GM21737 (cell line): ENCODE data around the gene LEPROT.

Source experiments
- ATAC-seq: cut with Tn5 transposase; IDR thresholded peaks from one replicate; pipeline ENCODE4 v1.9.1; 2021; ENCODE audit warnings: mild to moderate bottlenecking, moderate library complexity; ENCODE audit not compliant: unreplicated experiment

LEPROT gene

GRCh38 chr1:65412256-65412983 is 8.0 kb upstream of the LEPROT start:
- no peak for ATAC-seq

DNA sequence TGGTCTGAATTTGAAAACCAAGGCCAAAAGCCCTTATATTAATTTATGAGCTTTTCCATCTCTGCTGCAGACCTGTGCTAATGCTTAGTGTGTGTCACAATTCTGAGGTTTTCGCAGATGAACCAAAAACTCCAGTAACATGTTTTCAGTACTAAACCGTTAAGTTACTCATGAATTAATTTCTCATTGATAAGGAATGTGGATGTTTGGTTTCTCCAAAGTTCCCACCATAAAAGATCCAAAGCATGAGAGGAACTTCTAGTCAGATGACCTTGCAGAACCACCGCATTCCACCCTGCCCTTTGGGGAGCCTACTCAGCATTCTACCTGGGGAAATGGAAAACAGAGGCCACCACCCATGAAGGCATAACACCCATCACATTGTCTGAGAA is 7.5 kb upstream of the LEPROT start:
- ATAC-seq = no peak

DNA sequence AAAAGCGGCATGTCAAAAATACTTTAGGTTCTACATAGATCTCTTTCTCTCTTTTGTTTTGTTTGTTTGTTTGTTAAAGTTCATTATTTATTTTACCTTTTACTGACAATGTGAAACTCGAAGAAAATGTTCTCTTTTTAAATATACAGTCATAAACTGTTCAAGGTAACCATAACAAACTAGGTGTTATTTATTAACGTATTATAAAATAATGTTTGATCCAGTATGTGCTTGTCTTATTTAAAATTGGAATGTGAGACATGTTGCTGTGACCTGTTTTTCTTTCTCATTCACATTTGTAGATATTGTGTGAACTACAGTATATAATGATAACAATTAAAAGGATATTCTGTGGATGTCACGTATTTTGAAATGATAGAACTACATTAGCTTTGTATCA is 5.9 kb upstream of the LEPROT start:
- no peak for ATAC-seq

GRCh38 chr1:65416767-65417166 is 3.7 kb upstream of the LEPROT start:
- ATAC-seq = no peak

DNA sequence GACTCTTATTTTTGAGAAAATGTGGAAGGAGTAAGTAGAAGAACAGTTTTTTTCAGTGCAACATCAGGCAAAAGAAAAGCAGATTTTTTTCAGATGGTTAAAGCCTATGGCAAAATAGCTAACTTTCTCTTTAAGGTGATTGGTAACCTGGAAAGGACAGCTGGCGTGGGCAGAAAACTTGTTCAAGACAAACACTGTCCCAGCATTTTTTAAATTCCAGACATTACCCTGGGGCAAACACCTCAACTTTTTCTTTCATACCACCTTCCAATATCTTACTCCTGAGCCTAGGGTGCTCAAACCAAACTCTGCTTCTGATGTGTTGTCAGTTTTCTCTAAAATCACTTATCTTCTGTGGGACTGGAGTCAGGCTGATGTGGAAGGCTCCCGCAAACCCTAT is 2.7 kb upstream of the LEPROT start:
- no peak for ATAC-seq

DNA sequence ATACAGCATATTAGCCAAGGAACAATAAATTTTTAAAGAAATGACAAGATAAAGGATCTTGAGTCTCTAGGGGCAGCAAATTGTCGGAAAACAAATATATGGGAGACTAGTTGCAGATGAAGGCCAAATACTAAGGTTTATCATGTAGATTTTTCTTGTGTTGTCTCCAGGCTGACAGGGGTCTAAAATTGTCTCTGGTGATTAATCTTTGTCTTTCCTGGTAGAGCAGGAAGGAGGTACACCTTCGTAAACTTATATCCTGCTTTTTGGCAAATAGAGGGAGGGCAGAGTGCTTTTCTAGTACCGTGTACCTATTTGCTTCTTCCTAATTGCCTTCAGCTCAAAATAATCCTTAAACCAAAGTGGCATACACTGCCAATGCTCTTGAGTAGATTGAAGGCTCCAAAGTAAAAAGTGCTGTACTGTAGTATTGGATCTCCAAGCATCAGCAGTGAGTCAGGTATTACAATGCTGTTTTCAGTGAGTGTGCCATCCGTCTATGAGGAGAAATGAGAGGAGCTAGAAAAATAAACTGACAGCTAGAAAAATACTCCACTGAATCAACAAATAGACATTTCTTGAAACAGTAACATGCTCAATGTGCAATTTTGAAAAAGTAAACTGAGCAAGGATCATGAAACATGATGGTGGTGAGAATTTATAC is 1.8 kb upstream of the LEPROT start:
- no peak for ATAC-seq

DNA sequence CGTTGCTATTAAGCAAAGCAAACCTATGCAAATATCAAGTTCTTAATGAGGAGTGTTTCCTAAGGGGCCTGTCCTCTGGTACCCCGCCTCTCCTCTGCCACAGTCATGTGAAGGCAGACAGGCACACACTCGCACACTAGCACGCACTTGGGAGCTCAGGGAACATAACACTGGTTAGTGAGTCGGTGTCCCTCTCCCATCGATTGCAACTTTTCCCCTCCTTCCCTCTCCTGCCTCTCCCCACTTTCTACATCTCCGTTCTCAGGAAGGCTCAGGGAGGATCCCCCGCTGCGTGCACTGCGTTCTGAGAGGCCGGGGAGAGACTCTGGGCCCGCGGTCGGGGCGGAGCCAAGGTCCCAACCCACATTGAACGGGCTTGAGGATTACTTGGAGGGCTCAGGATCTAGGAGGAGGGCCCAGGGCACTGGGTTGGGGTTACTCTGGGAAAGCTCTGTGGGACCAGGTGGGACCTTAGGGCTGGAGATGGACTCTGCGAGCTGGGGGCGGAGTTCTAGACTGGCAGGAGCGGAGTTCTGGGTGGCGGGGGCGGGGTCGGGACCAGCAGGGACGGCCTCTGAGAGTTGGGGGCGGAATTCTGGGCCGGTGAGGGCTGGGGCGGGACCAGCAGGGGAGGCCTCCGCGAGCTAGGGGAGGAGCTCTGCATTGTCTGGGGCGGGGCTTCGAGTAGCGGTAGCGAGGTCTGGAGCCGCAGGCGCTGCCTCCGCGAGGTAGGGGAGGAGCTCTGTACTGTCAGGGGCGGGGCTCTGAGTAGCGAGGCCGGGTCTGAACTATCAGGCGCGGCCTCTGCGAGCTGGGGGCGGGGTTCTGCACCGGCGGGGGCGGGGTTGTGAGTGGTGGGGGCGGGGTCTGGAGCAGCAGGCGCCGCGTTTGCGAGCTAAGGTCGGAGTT is 533 bp upstream of the LEPROT start:
- ATAC-seq = peak; percentile 96

DNA sequence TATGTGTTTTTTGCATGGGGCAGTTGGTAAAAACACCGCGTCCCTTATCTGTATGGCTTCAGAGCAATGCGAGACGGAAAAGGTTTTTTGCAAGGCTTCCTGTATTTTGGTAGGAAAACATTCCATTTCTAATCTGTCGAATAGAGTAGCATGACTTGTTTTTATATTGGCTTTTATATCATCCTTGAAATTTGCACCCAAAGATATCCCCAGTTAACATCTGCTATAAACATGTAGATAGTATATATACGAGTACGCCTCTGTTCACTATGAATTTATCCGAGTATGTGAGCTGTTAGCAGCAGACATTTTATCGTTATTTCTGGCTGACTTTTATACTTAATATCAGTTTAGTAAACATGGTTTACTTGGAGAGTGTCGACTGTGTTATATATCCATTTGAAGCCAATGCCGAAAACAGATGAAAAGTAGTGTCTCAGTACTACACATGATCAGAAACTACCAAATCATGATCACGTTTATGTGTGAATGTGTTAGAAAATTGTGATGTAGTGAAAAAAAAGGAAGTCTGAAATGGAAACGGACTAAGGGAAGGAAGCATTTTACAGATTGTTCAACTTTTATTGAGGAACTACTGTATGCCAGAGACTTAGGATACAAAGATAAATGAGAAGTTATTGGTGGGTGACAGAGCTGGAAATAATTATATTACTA is 1.0 kb downstream of the LEPROT start:
- no peak for ATAC-seq

DNA sequence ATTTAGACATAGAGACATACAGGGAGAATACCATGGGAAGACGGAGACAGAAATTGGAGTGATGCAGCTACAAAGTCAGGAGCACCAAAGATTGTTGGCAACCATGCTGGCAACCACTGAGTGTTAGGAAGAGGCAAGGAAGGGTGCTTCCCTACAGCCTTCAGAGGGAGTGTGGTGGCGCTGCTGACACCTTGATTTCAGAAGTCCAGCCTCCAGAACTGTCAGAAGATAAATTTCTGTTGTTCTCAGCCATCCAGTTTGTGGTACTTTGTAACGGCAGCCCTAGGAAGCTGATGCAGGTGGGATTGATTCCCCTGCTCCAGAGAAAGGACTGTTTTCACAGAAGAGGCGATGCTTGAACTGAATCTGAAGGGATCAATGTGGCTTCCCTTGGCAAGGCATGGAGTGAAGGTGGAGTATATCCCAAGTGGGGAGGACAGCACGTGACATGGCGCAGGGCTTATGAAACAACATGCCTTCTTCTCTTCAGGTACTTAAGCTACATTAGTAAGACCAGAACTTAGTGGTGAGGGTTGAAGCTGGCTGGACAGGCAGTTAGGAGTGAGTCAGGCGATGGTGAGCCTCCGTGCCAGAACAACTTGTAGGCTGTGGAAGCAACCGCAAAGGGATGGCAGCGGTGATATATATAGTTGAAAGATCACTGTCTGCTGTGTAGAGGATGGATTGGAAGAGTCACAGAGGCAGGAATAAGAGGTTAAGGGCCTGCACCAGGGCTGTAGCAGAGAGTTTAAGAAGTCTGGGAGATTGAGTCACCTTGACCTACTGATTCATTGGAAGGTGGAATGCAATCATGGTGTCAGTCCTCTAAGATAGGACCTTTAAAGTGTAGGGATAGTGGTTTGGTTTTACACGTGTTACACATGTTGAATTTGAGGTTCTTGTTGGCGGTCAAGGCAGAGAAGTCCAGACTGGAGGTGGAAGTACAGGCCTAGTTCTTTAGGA is 2.1 kb downstream of the LEPROT start:
- no peak for ATAC-seq

GRCh38 chr1:65423884-65424572 is 3.6 kb downstream of the LEPROT start:
- no peak for ATAC-seq

DNA sequence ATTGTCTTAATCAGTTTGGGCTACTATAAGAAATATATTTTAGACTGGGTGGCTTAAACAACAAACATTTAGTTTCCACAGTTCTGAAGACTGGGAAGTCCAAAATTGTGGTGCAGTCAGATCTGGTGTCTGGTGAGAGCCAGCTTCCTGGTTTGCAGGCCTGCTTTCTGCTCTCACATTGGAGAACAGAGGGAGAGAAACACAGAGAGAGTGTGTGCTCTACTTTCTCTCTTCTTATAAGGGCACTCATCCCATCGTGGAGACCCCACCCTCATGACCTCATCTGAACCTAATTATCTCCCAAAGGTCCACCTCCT is 4.1 kb downstream of the LEPROT start:
- ATAC-seq = no peak

- no peak for ATAC-seq
Measured at GRCh38 chr1:65425006-65425405, 4.5 kb downstream of the LEPROT start.

- no peak for ATAC-seq
Measured at GRCh38 chr1:65425697-65426096, 5.2 kb downstream of the LEPROT start.

- no peak for ATAC-seq
Measured at GRCh38 chr1:65429078-65429477, 8.6 kb downstream of the LEPROT start.

- no peak for ATAC-seq
Measured at GRCh38 chr1:65429806-65430205, 9.3 kb downstream of the LEPROT start.

DNA sequence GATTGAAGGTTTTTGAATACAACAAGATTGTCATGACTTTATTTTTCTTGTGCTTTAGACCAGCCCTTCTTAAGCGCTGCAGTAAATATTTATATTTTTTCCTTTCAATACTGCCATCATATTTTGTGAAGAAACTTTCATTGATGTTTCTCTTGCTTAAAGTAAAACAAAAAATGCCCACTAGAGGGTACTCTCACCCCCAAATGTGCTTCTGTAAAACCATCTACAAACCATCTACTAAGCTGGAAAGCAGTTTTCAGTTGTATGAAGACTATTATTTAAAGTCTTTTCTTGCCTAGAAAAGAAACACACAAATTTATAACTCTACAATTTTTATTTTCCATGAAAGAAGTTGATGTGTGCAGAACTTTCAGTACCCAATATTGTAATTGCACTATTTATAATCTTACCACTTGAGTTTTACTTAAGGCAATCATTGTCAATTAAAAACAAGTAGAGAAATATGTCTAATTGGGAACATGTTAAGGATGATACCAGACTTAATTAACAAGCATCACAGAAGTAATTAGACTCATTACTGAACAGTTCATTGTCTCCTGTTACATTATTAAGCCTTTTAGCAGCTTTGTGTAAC is 10.7 kb downstream of the LEPROT start:
- ATAC-seq = no peak

DNA sequence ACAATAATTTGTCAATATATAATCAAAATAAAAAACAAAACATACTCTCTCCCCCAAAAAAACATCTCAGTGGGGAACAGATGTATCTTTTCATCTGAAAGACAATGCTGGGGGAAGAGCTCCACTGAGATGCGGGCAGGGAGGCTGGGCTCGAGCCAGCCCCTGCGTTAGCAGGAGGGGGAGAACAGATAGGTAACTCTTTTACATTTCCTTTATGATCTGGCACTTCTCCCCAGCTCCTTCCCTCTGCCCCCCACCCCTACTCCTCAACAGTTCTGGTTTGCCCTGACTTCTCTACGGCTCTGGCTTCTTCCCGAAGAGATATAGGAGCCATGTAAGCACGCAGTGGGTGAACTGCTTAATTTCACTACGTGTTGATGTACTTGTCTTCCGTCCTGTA is 12.4 kb downstream of the LEPROT start:
- ATAC-seq = no peak

- no peak for ATAC-seq
Measured at GRCh38 chr1:65434255-65434654, 13.8 kb downstream of the LEPROT start.

DNA sequence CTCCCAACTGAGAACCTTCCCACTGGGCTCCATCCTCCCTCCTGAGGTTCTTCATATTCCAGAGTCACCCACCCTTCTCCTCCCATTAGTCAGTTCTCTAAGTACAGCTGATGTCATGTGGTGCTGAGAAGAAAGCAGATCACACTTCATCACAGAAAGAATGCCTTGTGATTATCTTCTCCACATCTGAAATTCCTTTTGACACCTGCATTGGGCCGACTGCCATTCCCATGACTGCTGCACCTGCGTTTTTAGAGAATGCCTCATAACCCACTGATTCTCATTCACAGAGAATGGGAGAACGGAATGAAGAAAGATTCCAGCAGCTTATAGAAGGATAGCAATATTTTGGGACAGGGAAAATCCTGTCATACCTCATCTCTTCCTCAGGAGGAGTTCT is 14.3 kb downstream of the LEPROT start:
- no peak for ATAC-seq
